GM19372 (cell line): ENCODE measurements around the gene GZF1.

Experiments
- ATAC-seq: cut with Tn5 transposase; IDR thresholded peaks from one replicate; pipeline ENCODE4 v1.9.1; 2021; ENCODE audit warnings: mild to moderate bottlenecking, low read depth, moderate library complexity; ENCODE audit not compliant: unreplicated experiment

The GZF1 gene

DNA sequence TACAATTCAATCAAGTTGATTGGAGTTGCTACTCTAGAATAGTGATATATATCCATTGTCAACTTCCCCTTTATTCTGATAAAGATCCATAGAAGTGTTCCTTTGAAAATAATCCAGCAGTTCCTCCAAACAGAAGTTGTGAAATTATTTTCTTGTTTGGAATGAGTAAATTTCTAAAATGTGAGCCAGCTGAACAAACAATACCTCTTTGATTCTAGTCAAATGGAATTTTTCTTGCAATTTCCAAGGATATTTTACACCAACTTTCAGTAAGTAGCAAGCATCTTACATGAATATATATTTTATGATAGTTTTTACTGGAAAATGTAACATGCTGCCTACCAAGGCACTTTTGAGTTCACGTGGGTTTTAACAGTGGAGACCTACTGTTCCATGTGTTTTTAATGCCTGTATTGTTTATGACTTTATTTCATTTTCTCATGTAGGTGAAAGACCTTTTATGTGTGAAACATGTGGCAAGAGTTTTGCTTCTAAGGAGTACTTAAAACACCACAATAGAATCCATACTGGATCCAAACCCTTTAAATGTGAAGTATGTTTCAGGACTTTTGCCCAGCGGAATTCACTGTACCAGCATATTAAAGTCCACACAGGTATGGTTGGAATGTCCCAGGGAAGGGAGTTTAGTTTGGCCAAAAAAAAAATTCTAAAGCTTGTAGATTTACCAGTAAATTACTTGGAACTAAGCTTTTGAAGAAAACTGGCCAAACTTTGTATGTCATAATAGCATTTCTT lies 6.5 kb downstream of the GZF1 start:
- ATAC-seq, result no peak

DNA sequence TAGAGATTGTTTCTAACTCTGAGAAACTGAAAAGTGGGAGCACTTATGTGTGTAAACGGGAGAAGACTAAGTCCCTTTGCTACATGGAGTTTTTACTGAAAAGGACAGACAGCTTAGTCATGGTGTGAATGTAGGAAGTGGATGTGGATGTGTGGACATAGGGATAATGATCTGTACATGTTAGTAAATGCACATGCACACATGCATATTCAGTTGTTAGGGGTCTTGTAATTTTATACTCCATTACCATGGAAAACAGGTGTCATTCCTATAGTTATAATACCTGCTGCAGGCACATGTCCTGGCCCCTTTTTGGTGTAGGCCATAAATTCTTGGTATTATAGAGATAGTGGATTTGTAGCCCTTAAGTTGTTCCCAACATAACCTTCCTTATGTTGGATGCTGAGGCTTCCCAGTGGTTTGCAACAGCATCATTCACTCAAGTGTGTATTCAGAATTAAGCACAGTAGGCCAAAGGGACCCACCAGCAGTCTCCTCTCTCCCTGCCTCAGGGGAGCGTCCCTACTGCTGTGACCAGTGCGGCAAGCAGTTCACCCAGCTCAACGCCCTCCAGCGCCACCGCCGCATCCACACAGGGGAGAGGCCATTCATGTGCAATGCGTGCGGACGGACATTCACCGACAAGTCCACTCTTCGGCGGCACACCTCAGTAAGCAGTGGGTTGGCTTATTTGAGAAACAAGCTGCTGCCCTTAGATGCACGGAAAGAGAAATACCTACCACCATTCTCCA lies 7.3 kb downstream of the GZF1 start:
- no peak for ATAC-seq

DNA sequence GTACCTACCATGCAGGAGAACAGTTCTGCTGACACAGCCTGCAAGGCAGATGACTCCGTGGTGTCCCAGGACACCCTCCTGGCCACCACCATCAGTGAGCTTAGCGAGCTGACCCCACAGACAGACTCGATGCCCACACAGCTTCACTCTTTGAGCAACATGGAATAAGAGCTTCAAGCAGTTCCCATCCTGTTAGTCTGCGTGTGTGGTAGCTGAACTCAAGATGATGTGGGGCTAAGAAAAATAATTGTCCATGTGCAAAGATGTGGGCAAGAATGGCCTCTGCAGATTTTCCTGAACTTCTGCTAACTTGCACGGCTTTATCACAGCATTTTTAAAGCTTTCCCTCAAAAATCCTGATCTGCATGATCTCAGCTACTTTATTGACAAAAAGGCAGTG lies 8.3 kb downstream of the GZF1 start:
- no peak for ATAC-seq

DNA sequence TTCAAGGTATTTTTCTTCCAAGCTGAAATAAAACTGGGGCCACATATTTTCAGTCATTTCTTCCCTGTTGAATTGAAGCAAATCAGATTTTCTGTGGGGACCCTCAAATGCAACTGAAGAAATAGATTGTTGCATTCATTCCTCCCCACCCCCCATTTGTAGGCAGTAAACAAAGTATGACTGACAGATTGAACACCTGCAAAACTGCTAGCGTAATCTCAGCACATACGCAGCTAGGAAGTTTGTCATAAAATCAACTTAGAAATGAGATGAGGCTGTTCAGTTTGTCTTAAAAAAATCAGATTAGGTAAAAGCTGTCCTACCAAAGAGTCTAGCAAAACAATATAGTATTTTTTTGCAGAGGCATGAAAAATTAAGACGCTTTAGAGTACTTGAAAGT lies 8.9 kb downstream of the GZF1 start:
- no peak for ATAC-seq

DNA sequence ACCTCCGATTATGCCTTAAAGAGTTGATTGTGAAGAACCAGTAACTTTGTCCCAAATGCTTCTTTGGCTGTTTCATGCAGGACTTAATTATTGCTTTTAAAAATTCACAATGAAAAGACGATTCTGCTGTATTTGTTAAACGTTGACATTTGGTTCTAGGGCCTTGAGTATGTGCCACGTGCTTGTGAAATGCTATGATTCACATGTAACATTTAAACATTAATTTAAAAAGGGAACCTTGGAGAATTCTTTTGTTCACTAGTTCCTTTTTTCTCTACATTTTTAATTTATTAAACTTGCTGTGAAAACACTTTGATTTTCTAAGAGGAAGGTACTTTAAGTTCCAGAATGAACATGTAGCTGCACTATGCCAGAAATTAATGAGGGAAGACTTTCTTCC lies 9.5 kb downstream of the GZF1 start:
- ATAC-seq, result no peak

- ATAC-seq, result no peak
Observed at GRCh38 chr20:23374441-23374840, 12.5 kb downstream of the GZF1 start.

GRCh38 chr20:23375827-23376226 lies 13.8 kb downstream of the GZF1 start:
- ATAC-seq, result no peak

DNA sequence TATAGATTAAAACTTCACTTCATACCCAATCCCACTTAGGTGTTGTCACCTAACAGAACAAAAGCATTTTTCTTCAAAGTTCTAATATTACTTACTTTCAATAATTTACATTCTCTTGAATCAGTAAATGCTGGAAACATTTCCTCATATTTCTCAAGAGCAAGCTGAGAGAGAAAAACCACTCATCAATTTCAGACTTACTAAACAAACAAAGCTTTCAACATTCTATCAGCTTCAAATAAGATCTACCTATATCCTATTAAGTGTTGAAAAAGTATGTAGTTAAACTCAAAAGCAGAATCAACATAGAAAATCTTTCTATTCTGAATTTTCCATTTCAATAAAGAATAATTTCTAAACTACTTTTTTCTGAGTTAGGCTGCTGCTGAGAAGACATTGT lies 17.8 kb downstream of the GZF1 start:
- no peak for ATAC-seq

DNA sequence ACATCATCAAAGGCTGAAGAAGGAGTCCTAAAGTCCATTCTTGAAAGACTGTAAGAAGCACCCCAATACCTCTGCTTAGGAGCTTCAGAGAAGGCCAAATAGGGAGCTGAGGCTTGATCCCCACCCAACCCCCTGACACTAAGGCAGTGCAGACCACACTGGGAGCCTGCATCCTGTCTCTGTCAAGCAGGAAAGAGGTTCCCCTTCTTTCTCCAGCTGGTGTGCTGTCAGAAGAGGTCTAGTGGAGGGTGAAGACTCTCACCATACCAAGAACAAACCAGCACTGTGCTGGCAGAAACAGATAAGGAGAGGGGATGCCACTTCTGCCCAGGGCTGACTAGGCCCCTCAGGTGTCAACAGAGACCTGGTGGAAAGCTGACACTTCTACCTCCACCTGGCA lies 19.9 kb downstream of the GZF1 start:
- no peak for ATAC-seq

- no peak for ATAC-seq
Observed at GRCh38 chr20:23386304-23387117, 24.5 kb downstream of the GZF1 start.

DNA sequence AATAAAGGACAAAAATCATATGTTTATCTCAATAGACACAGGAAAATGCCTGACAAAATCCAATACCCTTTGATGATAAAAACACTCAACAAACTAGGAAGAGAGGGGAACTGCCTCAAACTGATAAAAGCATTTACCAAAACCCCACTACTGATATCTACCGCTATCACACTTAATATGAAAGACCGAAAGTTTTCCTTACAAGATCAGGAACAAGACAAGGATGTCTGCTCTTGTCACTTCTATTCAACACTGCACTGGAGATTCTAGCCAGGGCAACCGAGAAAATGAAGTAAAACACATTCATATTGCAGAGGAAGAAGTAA lies 25.1 kb downstream of the GZF1 start:
- no peak for ATAC-seq

DNA sequence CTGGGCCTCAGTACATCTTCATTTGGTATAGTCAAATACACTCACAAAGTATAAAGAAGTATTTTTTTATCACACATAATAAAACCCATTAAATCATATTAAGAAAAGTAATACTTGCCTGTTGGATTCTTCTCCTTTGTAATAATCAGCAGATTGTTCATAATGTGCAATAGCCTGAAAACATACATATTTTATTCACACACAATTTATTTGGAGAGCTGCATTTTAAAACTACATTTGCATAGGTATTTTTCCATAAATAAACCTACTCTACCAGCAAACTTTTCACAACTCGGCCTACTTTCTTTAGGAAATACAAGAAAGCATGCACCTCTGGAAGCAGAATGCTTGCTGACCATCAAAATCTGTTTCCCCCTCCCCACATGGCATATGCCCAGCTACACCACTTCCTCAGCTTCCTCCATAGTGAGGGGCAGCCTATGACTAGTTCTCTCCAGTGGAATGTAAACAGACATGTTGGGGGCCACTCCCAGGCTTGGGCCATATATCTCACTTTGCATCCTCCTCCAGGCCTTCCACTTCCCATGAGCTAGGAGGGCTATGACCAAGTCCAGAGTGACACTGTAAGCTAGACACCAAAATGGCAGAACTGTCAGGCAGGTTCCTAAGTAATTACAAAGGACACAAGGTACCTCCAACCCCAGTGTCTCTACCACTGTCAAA lies 28.3 kb downstream of the GZF1 start:
- no peak for ATAC-seq

DNA sequence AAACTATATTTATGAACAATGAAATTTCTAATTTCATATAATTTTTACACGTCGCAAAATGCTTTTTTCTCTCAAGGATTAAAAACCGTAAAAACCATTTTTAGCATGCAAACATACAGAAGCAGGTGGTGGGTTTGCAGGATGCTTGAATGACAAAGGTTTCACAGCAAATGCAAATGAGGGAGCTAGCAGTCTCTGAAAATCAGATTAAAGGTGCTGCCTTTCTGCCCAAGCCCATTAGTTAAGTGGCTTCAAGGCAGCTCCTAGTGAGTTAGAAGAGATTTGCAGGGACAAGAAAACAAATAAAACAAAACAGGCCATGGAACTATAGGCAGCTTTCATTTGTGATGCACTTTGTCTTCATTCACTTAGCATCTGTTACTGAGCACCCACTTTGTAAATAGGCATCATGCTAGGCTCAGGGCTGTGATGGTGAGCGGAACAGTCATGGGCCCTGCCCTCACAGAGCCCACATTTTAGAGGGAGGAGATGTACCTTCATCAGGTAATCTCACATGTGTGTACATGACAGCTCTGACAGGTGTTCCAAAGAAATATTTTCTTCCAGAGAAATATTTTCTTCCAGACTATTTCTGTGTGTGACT lies 29.8 kb downstream of the GZF1 start:
- ATAC-seq, result no peak

DNA sequence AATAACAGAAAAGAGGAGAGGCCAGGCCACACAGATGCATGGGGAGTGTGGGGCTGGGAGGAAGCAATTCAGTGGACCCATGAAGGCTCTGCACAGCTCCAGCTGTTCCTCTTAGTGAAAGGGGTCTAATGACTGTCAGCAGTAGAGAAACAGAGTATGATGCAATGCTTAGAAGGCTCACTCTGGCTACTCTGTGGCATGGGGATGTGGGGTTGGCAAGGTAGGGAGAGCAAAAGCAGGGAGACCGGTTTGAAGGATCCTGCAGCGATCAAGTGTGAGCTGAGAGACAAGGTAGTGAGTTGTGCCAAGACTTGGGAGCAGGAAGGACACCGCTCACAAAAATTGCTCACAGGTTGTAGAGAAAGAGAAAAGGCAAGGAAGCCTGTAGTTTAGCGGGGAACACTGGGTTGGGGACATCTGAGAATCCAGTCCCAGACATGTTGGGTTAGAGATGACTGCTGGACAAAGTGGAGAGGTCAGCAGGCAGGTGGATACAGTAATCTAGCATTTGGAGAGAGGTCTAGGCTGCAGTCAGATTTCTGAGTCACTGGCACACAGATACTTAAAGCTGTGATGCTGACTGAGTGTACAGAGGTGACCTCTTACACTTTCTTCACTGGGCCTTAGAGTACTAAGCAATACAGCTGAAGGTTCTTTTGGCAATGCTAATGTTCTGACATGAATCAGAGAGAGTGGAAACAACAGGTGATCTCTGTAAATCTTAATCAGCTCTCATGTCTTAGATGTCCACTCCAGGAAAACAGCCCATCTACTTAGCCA lies 32.2 kb downstream of the GZF1 start:
- ATAC-seq, result no peak

GRCh38 chr20:23396950-23397627 lies 35.1 kb downstream of the GZF1 start:
- no peak for ATAC-seq

GRCh38 chr20:23397961-23398360 lies 36.0 kb downstream of the GZF1 start:
- ATAC-seq, result no peak

DNA sequence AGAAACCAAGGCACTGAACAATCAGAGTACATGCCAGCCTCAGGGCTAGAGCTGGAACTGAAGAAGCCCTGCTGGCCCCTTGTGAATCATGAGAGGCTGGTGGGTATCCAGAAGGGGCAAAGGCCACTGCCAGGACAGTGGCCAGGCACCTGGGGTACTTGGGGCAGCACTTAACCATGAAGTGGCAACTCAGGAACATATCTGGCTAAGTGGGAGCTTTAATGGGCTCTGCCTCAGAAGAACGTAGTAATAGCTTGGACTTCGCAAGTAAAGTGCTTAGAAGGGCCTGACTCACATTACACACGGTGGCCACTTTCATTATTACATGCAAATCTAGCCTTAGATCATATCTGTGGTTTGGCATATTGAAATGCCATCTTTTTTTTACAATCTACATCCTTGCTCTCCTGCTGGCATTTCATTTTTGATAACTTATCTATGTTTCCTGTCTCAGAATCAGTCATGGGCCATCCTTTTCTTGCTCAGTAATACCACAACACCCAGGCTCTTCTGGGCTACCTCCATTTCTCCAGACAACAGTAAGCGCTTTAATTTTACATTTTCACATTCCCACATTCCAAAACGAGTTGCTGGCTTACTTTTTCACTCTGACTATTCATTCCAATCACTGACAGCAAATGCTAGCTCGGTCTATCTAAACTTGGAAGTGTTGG lies 37.7 kb downstream of the GZF1 start:
- ATAC-seq, result no peak

DNA sequence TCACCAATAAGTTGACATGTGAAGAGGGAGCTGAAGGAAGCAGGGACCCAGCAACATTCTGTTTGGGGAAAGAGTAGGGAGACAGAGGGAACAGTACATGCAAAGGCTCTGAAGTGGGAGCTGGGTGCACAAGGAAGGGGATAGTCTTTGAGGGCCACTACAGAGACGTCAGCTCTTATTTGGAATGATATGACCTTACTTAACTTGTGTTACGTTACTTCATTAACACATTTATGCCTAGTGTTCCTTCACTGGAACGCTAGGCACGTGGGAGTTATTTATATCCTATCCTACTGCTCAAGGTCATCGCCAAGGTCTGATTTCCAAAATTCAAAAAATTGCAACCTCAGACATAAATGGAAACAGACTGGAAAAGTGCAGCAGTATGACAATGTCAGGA lies 39.1 kb downstream of the GZF1 start:
- ATAC-seq, result no peak

GRCh38 chr20:23403751-23404150 lies 41.8 kb downstream of the GZF1 start:
- ATAC-seq, result no peak
